DOHH2 (cell line): ENCODE results near the gene MPZL3.

Source experiments
- CTCF ChIP-seq: fragments of 200-600 bp; sonication (generic); IDR thresholded peaks from one replicate; pipeline ENCODE4 v1.5.1; 2014; ENCODE audit warnings: antibody characterized with exemption, mild to moderate bottlenecking, low read depth, low read length; ENCODE audit not compliant: poor library complexity, severe bottlenecking
- EZH2phosphoT487 ChIP-seq: fragments of 200-600 bp; sonication (generic); IDR thresholded peaks from 2 replicates; pipeline ENCODE4 v1.6.1; 2017; ENCODE audit warnings: borderline replicate concordance, mild to moderate bottlenecking, antibody characterized with exemption, low read length, moderate library complexity, mixed read lengths

DNA sequence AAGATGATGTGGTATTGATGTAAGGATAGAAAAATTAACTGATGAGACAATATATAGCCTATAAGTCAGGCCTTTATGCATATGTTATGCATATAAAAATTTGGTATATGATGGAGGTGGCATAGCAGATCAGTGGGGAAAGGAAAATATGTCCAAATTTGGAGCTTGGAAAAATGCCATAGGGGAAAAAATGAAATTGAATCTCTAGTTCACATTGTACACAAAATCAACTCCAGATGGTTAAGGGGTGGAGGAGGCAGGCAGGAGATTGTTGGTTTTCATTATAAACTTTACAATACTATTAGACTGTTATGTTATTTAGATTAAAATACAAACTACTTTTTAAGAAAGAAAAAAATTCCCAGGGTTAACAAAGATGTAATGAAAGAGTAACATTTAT lies 37.2 kb upstream of the MPZL3 start:
- TF ChIP-seq CTCF (no peak), EZH2phosphoT487 (no peak)
